Naive thymus-derived CD4-positive, alpha-beta T cell (primary cell): Measurements from ENCODE around the gene PDE4D. TPM values are rescaled to one million over a fixed set of nuclear protein-coding genes. Genes with fewer than 3 reads are reported as not detected.

Experiments used
- ATAC-seq: fragments of 150-1000 bp; cut with Tn5 transposase; 2 replicates; pipeline ENCODE4 v1.10.0; 2021; ENCODE audit warnings: mild to moderate bottlenecking, moderate library complexity
- CTCF ChIA-PET: fragments of 350-600 bp; sonication (Branson Sonifier 250); formaldehyde crosslinking; loops from one replicate; lab custom pipeline; 2021; ENCODE audit warnings: antibody characterized with exemption; lab: Charles Lee
- POLR2A ChIA-PET: fragments of 350-600 bp; sonication (Branson Sonifier 250); formaldehyde crosslinking; loops from one replicate; lab custom pipeline; 2021; ENCODE audit warnings: antibody characterized with exemption, inconsistent platforms; lab: Charles Lee
- DNase-seq, 9 donors: peaks; one replicate each; pipeline versions ENCODE4 v3.0.0 to v3.0.0-alpha.2; 2020 to 2022; ENCODE audit warnings: mixed read lengths in 1 of 9
- H3K27ac ChIP-seq: one replicate; pipeline ENCODE4 v1.7.0; 2013; ENCODE audit warnings: mild to moderate bottlenecking, low read depth, low read length, moderate library complexity
- H3K27me3 ChIP-seq, 2 donors: one replicate each; pipeline ENCODE4 v1.7.0; 2013; ENCODE audit warnings: low read length in 2 of 2, mild to moderate bottlenecking in 2 of 2, moderate library complexity in 2 of 2; ENCODE audit not compliant: control insufficient read depth in 2 of 2, insufficient read depth in 2 of 2
- H3K36me3 ChIP-seq, 3 experiments: 1 replicate in 2 of 3; 2 replicates in 1 of 3; pipeline ENCODE4 v1.7.0; 2013; ENCODE audit warnings: low read length in 3 of 3, mild to moderate bottlenecking in 3 of 3, moderate library complexity in 1 of 3; ENCODE audit not compliant: insufficient read depth in 3 of 3, control insufficient read depth in 2 of 3
- H3K4me1 ChIP-seq, 2 donors: one replicate each; pipeline ENCODE4 v1.7.0; 2013; ENCODE audit warnings: low read length in 2 of 2, mild to moderate bottlenecking in 2 of 2, moderate library complexity in 1 of 2; ENCODE audit not compliant: control insufficient read depth in 2 of 2, insufficient read depth in 2 of 2
- H3K4me3 ChIP-seq: 2 replicates; pipeline ENCODE4 v1.7.0; 2013; ENCODE audit warnings: mild to moderate bottlenecking, low read length
- H3K9me3 ChIP-seq, 3 experiments: 1 replicate in 2 of 3; 2 replicates in 1 of 3; pipeline ENCODE4 v1.7.0; 2013; ENCODE audit warnings: low read length in 3 of 3; ENCODE audit not compliant: control insufficient read depth in 2 of 3
- H3K27ac Mint-ChIP-seq, 9 donors: one replicate each; pipeline ENCODE4 v1.8.0; 2020 to 2022; ENCODE audit warnings: mixed read lengths in 9 of 9, mild to moderate bottlenecking in 8 of 9, moderate library complexity in 5 of 9, inconsistent platforms in 2 of 9
- H3K27me3 Mint-ChIP-seq, 5 donors: one replicate each; pipeline ENCODE4 v1.8.0; 2021 to 2022; ENCODE audit warnings: mixed read lengths in 5 of 5, mild to moderate bottlenecking in 1 of 5
- H3K36me3 Mint-ChIP-seq, 5 donors: one replicate each; pipeline ENCODE4 v1.8.0; 2020 to 2022; ENCODE audit warnings: mixed read lengths in 5 of 5, mild to moderate bottlenecking in 3 of 5, inconsistent platforms in 1 of 5
- H3K4me1 Mint-ChIP-seq, 7 donors: one replicate each; pipeline ENCODE4 v1.8.0; 2020 to 2022; ENCODE audit warnings: mixed read lengths in 7 of 7, mild to moderate bottlenecking in 3 of 7, inconsistent platforms in 1 of 7
- H3K4me3 Mint-ChIP-seq, 10 donors: one replicate each; pipeline ENCODE4 v1.8.0; 2020 to 2022; ENCODE audit warnings: mild to moderate bottlenecking in 10 of 10, mixed read lengths in 10 of 10, moderate library complexity in 6 of 10, inconsistent platforms in 2 of 10
- H3K9me3 Mint-ChIP-seq, 11 donors: one replicate each; pipeline ENCODE4 v1.8.0; 2020 to 2022; ENCODE audit warnings: mixed read lengths in 11 of 11, mild to moderate bottlenecking in 4 of 11, inconsistent platforms in 1 of 11, moderate library complexity in 1 of 11
- intact Hi-C, 2 donors: fragments of 100-400 bp; cut with micrococcal nuclease; formaldehyde crosslinking; loops; one replicate each; pipeline ENCODE4 v1.15.1; 2023
- polyA plus RNA-seq, 2 donors: library from polyadenylated mRNA; unstranded; fragments of 300-500 nt; fragmentation: Illumina TruSeq; gene quantifications; one replicate each; pipeline ENCODE4 v1.2.3, GENCODE V29; 2021
- total RNA-seq, 6 experiments: library from RNA in 5 of 6; stranded (reverse) in 5 of 6; gene quantifications; 1 replicate in 5 of 6; 2 replicates in 1 of 6; pipeline ENCODE4 v1.2.3 and lab custom pipeline; 2021 to 2026

Gene PDE4D
- total and polyA plus RNA-seq, 7 experiments from 2014 or later, result 4.9 to 102 (median 38.8) TPM

DNA sequence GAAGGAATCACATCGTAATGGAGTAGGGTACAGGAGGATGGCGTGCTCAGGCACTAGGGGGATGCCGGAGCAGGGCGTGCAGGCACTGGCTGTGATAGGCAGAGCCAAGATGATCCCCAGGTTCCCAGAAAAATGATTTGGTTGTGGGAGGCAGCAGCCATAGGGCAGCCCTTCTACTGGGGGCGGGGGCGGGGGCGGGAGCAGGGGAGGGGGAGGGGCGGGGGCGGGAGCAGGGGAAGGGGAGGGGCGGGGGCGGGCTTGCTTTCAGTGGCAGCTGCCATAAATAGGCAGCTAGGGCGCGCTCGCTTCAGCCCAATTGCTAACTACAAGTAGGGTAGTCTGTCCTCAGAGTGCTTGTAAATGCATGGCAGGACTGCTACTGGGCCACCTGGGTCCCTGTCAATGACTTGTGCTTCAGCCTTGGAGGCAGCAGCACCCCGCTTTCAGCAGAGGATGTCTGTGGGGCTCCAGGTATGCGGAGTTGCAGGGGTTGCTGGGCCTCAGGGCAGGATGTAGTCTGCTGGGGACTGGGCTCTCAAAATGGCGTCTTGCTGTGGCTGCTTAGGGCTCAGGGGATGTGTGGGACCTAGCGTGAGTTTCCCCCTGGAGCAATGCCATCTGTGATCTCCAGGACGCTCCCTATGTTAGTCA, 956.4 kb downstream of the PDE4D start:
- Histone ChIP-seq H3K36me3 (no peaks in the 10 kb centered on the region), H3K4me1 (peaks cover 7 to 26% of the 10 kb centered on the region in 2 donors), H3K9me3 (no peaks in the 10 kb centered on the region), H3K4me3 (no peak overlapping the region), H3K27ac (no peak overlapping the region), H3K27me3 (no peaks in the 10 kb centered on the region)
- Mint-ChIP-seq H3K9me3 (peaks cover 0 to 3% (median 0%) of the 10 kb centered on the region in 11 donors), H3K27me3 (peaks cover 0 to 4% (median 0%) of the 10 kb centered on the region in 5 donors), H3K4me3 (no peak overlapping the region), H3K4me1 (peaks cover 11 to 40% (median 28%) of the 10 kb centered on the region in 7 donors), H3K36me3 (peaks cover 0 to 4% (median 0%) of the 10 kb centered on the region in 5 donors), H3K27ac (peak overlapping the region in 1 of 9 donors; percentile 22)
- no peak for ATAC-seq
- POLR2A ChIA-PET, result no interaction called here
- DNase-seq, result no peak
- CTCF ChIA-PET, result no interaction called here
- intact Hi-C loops, result no loop called here

DNA sequence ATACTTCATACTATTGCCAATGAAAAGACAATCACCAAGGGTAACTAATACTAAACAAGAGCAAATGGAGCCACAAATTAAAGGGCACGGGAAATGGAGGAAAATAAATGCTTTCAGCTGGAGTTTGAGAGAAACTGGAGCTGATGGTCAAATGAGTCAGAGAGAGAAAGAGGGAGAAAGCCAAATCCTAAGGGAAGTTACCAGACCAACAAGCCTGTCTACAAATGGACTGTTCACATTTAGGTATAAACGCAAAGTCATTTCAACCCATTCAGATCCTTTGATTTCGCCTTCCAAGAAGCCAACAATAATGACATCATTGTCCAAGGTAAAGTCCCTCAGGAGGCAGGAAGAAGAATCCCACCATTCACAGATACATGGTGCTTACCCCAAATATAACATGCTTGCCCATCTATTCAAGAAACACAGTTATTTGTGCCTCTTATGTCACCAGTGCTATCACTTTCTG, 958.9 kb downstream of the PDE4D start:
- no peaks in the 10 kb centered on the region for H3K9me3 ChIP-seq
- H3K4me3 ChIP-seq, result peak overlapping the region; percentile 18
- H3K27me3 ChIP-seq, result no peaks in the 10 kb centered on the region
- Mint-ChIP-seq H3K4me1 (peaks cover 12 to 47% (median 34%) of the 10 kb centered on the region in 7 donors), H3K9me3 (peaks cover 0 to 3% (median 0%) of the 10 kb centered on the region in 11 donors), H3K27ac (peak overlapping the region in 8 of 9 donors; percentile 15 to 93 (median 56)), H3K27me3 (peaks cover 0 to 9% (median 0%) of the 10 kb centered on the region in 5 donors), H3K4me3 (peak overlapping the region; percentile 12 to 76 (median 66)), H3K36me3 (no peaks in the 10 kb centered on the region)
- H3K36me3 ChIP-seq, result no peaks in the 10 kb centered on the region
- DNase-seq, result no peak
- ChIA-PET CTCF (no interaction called here), POLR2A (no interaction called here)
- intact Hi-C loops, result no loop called here
- no peak overlapping the region for H3K27ac ChIP-seq
- peaks cover 7 to 27% of the 10 kb centered on the region in 2 donors for H3K4me1 ChIP-seq
- peak; percentile 7 for ATAC-seq

DNA sequence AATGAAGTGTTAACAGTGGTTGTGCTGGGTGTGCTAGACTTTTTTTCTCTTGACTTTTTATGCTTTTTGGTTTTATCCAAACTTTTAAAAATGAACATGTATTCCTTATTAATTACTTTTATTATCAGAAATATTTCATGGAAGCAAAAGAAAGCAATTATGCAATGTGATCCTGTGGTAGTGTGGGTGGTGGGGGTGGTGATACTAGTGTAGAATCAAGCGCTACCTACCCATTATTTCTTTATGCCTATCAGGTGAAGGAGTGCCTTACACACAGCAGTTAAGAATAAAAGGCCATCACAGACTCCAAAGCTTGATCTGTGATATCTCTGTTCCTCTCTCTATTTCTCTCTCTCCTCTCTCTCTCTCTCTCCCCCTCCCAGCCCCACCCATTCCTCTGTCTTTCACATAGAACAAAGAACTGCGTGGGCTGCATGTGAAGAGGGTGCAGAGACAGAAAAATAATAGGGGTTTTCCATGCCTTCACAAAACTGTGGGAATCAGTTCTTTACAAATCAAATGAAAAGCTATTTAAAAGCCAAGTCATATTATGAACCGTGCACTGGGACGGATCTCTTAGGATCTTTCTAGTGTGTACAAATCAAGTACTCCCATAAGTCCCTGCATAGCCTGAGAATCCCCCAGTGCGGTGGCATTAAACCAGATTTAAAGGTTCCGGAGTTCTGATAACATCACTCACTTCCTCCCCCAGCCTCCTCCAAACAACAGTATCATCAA, 959.5 kb downstream of the PDE4D start:
- peak overlapping the region; percentile 16 for H3K27ac ChIP-seq
- peak; percentile 93 for ATAC-seq
- POLR2A ChIA-PET, result no interaction called here
- H3K9me3 ChIP-seq, result no peaks in the 10 kb centered on the region
- H3K9me3 Mint-ChIP-seq, result peaks cover 0 to 3% (median 0%) of the 10 kb centered on the region in 11 donors
- CTCF ChIA-PET, result no interaction called here
- intact Hi-C loops, result no loop called here
- peak overlapping the region in 8 of 9 donors; percentile 15 to 93 (median 72) for H3K27ac Mint-ChIP-seq
- peak in 8 of 9 donors; percentile 35 to 70 (median 52) for DNase-seq
- H3K4me3 ChIP-seq, result peak overlapping the region; percentile 18
- H3K36me3 ChIP-seq, result no peaks in the 10 kb centered on the region
- peaks cover 0 to 9% (median 0%) of the 10 kb centered on the region in 5 donors for H3K27me3 Mint-ChIP-seq
- peak overlapping the region; percentile 12 to 76 (median 66) for H3K4me3 Mint-ChIP-seq
- no peaks in the 10 kb centered on the region for H3K27me3 ChIP-seq
- H3K4me1 Mint-ChIP-seq, result peaks cover 12 to 47% (median 34%) of the 10 kb centered on the region in 7 donors
- peaks cover 7 to 27% of the 10 kb centered on the region in 2 donors for H3K4me1 ChIP-seq
- H3K36me3 Mint-ChIP-seq, result no peaks in the 10 kb centered on the region

DNA sequence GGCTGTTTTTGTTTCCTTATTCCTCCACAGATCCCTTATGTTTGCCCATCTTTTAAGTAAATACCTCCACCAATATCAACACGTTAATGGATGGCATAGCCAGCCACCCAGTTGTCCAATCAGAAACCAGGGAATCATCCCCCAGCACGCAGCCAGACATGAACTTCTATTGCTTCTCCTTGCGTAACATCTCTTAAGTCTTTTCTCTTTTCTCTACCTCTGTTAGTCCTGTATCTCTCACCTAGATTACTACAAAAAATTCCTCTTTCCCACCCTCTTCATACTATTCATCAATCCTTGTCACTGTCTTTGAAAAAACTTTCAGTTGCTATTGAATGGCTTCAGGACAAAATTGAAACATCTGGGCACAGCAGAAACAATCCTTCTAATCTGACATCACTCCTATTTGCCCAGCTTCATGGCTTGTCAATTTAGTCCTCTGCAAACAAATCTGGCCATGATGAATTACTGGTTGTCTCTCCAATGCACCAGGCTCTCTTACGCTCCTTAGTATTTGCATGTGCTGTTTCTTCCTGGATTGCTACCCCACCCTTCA, 961.4 kb downstream of the PDE4D start:
- H3K4me1 Mint-ChIP-seq, result peaks cover 12 to 50% (median 42%) of the 10 kb centered on the region in 7 donors
- H3K27ac Mint-ChIP-seq, result peak overlapping the region in 4 of 9 donors; percentile 2 to 22 (median 16)
- no peak overlapping the region for H3K4me3 Mint-ChIP-seq
- peaks cover 0 to 3% (median 0%) of the 10 kb centered on the region in 11 donors for H3K9me3 Mint-ChIP-seq
- Histone ChIP-seq H3K36me3 (no peaks in the 10 kb centered on the region), H3K9me3 (no peaks in the 10 kb centered on the region), H3K27me3 (no peaks in the 10 kb centered on the region), H3K27ac (no peak overlapping the region), H3K4me3 (no peak overlapping the region), H3K4me1 (peaks cover 7 to 27% of the 10 kb centered on the region in 2 donors)
- ChIA-PET POLR2A (no interaction called here), CTCF (no interaction called here)
- no peaks in the 10 kb centered on the region for H3K36me3 Mint-ChIP-seq
- intact Hi-C loops, result no loop called here
- DNase-seq (no peak), ATAC-seq (no peak)
- H3K27me3 Mint-ChIP-seq, result peaks cover 0 to 9% (median 0%) of the 10 kb centered on the region in 5 donors

DNA sequence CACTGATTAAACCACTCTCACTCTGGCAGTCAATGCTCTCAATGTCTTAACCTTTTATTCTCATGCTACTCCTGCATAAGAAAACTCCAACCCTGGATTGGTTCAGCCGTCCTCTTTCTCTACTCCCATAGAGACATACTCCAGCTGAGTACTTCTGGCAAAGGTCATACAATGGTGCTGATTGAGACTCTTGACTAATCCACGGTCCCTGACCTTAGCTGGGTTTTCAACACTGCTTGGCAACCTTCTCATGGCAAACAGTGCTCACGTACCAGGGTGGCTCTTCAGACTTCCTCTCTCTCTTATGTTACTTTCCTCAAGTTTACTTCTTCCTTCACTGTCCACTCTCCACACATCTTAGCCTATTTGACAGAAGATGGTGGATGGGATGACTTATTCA, 963.0 kb downstream of the PDE4D start:
- CTCF ChIA-PET, result no interaction called here
- peaks cover 0 to 9% (median 0%) of the 10 kb centered on the region in 5 donors for H3K27me3 Mint-ChIP-seq
- intact Hi-C loops, result no loop called here
- no peaks in the 10 kb centered on the region for H3K36me3 Mint-ChIP-seq
- POLR2A ChIA-PET, result no interaction called here
- Histone ChIP-seq H3K27ac (no peak overlapping the region), H3K4me3 (no peak overlapping the region), H3K9me3 (no peaks in the 10 kb centered on the region), H3K27me3 (no peaks in the 10 kb centered on the region), H3K4me1 (peaks cover 7 to 27% of the 10 kb centered on the region in 2 donors), H3K36me3 (no peaks in the 10 kb centered on the region)
- peaks cover 12 to 49% (median 42%) of the 10 kb centered on the region in 7 donors for H3K4me1 Mint-ChIP-seq
- peaks cover 0 to 2% (median 0%) of the 10 kb centered on the region in 11 donors for H3K9me3 Mint-ChIP-seq
- no peak overlapping the region for H3K4me3 Mint-ChIP-seq
- ATAC-seq (no peak), DNase-seq (no peak)
- peak overlapping the region in 1 of 9 donors; percentile 4 for H3K27ac Mint-ChIP-seq

DNA sequence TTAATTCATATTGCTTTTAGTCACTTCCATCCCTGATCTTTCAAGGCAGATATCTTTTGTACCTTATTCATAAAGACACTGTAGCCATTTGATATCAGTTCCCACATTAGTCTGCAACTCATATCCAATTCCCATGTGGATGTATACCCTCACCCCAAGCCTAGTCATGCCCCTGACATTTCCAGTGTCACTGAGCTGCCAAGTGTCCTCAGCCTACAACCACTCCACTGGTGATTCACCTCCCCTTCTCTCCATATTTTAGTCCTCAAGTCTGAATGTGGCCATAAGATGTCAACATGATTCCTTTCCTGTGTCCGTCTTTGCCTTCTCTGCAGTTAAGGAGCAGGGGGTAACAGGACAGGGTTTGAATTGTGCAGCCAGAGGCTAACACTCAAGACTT, 963.8 kb downstream of the PDE4D start:
- intact Hi-C loops, result no loop called here
- H3K4me1 ChIP-seq, result peaks cover 3 to 22% of the 10 kb centered on the region in 2 donors
- H3K27me3 Mint-ChIP-seq, result peaks cover 0 to 9% (median 0%) of the 10 kb centered on the region in 5 donors
- no peaks in the 10 kb centered on the region for H3K27me3 ChIP-seq
- CTCF ChIA-PET, result no interaction called here
- H3K4me3 Mint-ChIP-seq, result no peak overlapping the region
- H3K36me3 Mint-ChIP-seq, result no peaks in the 10 kb centered on the region
- H3K36me3 ChIP-seq, result no peaks in the 10 kb centered on the region
- H3K4me3 ChIP-seq, result no peak overlapping the region
- no peaks in the 10 kb centered on the region for H3K9me3 ChIP-seq
- H3K27ac Mint-ChIP-seq, result no peak overlapping the region
- peaks cover 0 to 2% (median 0%) of the 10 kb centered on the region in 11 donors for H3K9me3 Mint-ChIP-seq
- POLR2A ChIA-PET, result no interaction called here
- no peak overlapping the region for H3K27ac ChIP-seq
- ATAC-seq (no peak), DNase-seq (no peak)
- peaks cover 8 to 43% (median 36%) of the 10 kb centered on the region in 7 donors for H3K4me1 Mint-ChIP-seq
